Head of caudate nucleus (tissue), 42 donors: ENCODE results near the gene SLC30A5.

ENCODE experiments used
- DNase-seq, 42 donors: peaks; one replicate each; pipeline versions ENCODE4 v3.0.0 to v3.0.0-alpha.2; 2020 to 2021; ENCODE audit warnings: mixed read lengths in 7 of 42
- intact Hi-C: fragments of 100-400 bp; cut with DNase I; formaldehyde crosslinking; loops from one replicate; pipeline ENCODE4 v1.15.0; 2022

SLC30A5 gene

DNA sequence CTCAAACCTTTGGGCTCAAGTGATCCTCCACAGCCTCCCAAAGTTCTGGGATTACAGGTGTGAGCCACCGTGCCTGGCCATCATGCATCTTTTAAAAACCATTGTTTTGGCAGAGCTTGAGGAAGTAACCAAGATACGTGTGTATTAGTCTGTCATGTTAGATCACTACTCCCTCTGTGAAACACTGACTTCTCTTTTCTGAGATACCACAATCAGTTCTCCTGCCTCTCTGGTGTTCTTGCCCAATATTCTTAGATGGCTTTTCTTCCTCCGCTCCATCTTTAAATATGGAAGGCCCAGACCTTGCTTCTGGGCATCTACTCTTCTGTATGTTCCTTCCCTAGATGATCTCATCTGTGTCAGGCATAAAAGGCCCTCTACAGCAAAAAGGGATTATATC is 58.9 kb downstream of the SLC30A5 start:
- intact Hi-C loops, result no loop called here
- no peak for DNase-seq

DNA sequence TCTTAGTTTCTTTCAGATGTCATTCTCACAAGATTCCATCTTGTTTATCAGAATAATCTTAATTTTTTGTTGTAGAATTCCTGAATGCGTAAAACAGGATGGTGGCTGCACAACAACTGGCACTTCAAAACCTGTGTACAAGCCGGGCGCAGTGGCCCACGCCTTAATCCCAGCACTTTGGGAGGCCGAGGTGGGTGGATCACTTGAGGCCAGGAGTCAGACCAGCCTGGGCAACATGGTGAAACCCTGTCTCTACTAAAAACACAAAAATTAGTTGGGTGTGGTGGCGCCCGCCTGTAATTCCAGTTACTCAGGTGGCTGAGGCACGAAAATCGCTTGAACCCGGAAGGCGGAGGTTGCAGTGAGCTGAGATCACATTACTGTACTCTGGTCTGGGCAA is 62.6 kb downstream of the SLC30A5 start:
- DNase-seq, result no peak

DNA sequence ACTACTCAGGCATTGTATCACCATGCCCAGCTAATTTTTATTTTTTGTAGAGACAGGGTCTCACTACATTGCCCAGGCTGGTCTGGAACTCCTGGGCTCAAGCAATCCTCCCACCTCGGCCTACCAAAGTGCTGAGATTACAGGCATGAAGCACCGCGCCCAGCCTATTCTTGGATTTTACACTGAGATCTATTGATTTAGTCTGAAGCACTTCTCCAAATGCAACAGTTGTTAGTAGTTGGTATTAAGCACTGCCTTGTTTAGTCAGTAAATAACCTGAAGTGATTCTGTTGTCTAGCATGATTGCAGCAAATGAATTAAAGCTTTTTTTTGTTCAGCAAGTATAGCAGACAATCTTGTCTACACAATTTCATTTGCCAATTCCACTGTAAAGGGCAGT is 64.2 kb downstream of the SLC30A5 start:
- no peak for DNase-seq
- intact Hi-C loops, result no loop called here

More for the DNA sequence above, 62.6 kb downstream of the SLC30A5 start:
- intact Hi-C loops, result no loop called here

DNA sequence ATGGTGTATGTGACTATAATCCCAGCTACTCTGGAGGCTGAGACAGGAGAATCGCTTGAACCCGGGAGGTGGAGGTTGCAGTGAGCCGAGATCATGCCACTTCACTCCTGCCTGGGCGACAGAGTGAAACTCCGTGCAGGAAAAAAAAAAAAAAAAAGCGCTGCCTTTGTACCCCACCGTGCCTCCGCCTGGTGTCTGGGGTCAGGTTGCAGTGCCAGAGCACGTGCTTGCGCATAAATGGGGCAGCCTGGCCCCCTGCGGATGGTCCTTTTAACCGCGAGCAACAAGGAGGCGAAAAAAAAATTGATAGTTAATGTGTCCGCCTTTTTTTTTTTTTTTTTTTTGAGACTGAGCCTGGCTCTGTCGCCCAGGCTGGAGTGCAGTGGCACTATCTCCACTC is 66.8 kb downstream of the SLC30A5 start:
- intact Hi-C loops, result no loop called here
- no peak for DNase-seq

DNA sequence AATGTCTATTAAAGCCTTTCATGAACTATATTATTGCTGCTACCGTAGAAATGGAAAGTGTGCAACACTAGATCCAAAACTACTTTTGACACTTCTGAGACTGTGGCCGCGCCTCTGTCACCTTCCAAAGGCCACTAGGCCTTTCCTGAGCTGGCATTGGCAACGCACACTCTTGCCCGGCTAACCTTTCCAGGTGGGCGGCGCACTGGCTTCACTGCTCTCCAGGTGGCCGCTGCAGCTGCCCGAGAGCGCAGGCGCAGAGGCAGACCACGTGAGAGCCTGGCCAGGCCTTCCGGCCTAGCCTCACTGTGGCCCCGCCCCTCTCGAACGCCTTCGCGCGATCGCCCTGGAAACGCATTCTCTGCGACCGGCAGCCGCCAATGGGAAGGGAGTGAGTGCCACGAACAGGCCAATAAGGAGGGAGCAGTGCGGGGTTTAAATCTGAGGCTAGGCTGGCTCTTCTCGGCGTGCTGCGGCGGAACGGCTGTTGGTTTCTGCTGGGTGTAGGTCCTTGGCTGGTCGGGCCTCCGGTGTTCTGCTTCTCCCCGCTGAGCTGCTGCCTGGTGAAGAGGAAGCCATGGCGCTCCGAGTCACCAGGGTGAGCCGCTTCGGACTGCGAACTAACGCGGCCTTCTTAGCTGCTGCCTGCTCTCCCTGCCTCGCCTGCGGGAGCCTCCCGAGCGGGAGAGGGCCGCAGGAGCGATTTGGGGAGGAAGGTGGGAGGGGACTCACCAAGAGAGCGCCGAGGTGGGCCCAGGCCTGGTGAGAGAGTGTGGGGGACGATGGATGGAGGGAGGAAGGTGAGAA is 73.1 kb downstream of the SLC30A5 start, which contains the start of gene CCNB1:
CCNB1 (plus strand) TSS at position 465 of the 807 bp plus-strand sequence; CDS start at position 578, 113 bp downstream.
- intact Hi-C loops, result loop anchor here (5.0 kb wide), 1 partner anchor 65 kb away; the partner anchor contains the start of gene CDK7
- peak; percentile 97 to 100 (median 99) for DNase-seq

DNA sequence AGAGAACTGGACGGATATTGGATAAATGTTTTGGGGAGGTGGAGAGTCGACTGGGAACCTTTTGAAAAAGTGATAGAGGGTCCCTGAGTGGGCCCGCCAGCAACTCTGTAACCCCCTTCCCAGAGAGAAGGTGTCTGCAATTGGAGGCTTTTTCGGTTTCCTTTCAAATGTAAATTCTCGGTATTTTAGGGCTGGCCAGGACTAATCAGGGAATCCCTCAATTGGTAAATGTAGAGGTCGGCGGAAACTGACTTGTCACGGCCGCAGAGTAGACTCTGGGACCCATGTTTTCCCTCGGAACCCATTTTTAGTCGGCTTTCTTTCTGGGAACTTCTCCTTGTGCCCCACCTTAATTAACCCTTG is 73.7 kb downstream of the SLC30A5 start:
- no peak for DNase-seq
- intact Hi-C loops, result loop anchor here (5.0 kb wide), 1 partner anchor 65 kb away; the partner anchor contains the start of gene CDK7

DNA sequence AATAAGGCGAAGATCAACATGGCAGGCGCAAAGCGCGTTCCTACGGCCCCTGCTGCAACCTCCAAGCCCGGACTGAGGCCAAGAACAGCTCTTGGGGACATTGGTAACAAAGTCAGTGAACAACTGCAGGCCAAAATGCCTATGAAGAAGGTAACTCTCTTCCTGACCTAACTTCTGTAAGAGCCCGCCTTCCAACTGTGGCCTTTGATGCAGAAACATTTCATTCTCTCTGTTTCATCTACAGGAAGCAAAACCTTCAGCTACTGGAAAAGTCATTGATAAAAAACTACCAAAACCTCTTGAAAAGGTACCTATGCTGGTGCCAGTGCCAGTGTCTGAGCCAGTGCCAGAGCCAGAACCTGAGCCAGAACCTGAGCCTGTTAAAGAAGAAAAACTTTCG is 74.1 kb downstream of the SLC30A5 start:
- DNase-seq, result no peak
- intact Hi-C loops, result loop anchor here (5.0 kb wide), 1 partner anchor 64 kb away; the partner anchor contains the start of gene CDK7

DNA sequence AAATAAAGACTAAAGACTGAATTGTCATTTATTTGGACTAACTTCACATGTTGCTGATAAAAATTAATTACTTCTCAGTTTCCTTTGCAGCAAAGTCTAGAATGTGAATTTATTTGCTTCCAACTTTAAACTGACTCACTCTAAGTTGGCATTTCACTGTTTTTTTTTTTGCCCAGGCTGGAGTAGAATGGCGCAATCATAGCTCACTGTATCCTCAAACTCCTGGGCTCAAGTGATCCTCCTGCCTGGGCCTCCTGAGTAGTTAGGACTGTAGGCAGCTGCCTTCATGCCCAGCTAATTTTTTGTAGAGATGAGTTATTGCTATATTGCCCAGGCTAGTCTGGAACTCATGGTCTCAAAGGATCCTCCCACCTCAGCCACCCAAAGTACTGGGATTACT is 76.7 kb downstream of the SLC30A5 start:
- intact Hi-C loops, result no loop called here
- DNase-seq, result no peak

DNA sequence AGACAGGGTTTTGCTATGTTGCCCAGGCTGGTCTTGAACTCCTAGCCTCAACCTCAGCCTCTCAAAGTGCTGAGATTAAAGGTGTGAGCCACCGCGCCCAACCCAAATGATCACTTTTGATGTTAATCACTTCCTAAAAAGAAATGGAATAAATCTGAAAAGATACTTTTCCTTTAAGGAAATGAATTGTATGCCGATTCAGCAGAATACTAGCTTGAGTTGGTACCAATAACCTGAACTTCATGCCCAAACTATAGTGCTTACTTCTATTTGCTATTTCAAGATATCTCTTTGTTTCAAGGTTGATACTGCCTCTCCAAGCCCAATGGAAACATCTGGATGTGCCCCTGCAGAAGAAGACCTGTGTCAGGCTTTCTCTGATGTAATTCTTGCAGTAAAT is 77.2 kb downstream of the SLC30A5 start:
- DNase-seq, result no peak
- intact Hi-C loops, result no loop called here
